HepG2 (cell line): ENCODE data around the gene FABP6. TPM values are rescaled to one million over a fixed set of nuclear protein-coding genes. Genes with fewer than 3 reads are reported as not detected.

ENCODE experiments used
- ATAC-seq: fragments of 200-7000 bp; cut with Tn5 transposase; 3 replicates; pipeline ENCODE4 v1.9.1; 2020; ENCODE audit warnings: mild to moderate bottlenecking, moderate library complexity
- BruUV-seq: library from RNA; stranded (reverse); fragments of 400-500 nt; replicated peaks from 2 replicates; lab custom pipeline; 2021; lab: Mats Ljungman, UMichigan
- CTCF ChIA-PET: fragments of 300-600 bp; formaldehyde crosslinking; extraction: SDS; loops from one replicate; lab custom pipeline; 2021; ENCODE audit warnings: low total read pairs, inconsistent platforms, low intra/inter-chr PET ratio; lab: Yijun Ruan, JAX
- POLR2A ChIA-PET: fragments of 350-600 bp; sonication (Branson Sonifier 250); formaldehyde crosslinking; loops from one replicate; lab custom pipeline; 2020; ENCODE audit warnings: antibody characterized with exemption, inconsistent platforms; lab: Yijun Ruan, JAX
- DNase-seq: peaks from one replicate; pipeline ENCODE4 v3.0.0-alpha.2; 2015; ENCODE audit warnings: low spot score
- FAIRE-seq: peaks from 3 replicates; lab custom pipeline; 2011; peaks lifted over from hg19 to GRCh38; lab: Jason Lieb, UNC
- H2AFZ ChIP-seq: one replicate; pipeline ENCODE4 v1.6.1; 2011; ENCODE audit warnings: low read length, inconsistent platforms
- H3K27ac ChIP-seq: fragments of 300-600 bp; 3 replicates; pipeline ENCODE4 v1.8.0; 2011; ENCODE audit warnings: mixed run types, mild to moderate bottlenecking, mixed read lengths, low read length, inconsistent platforms; ENCODE audit not compliant: insufficient read depth; ENCODE audit errors: extremely low read length
- H3K27me3 ChIP-seq, 2 experiments: fragments of 200-600 bp in 1 of 2; 2 replicates in 1 of 2; 3 replicates in 1 of 2; pipeline versions ENCODE4 v1.6.0 to v1.8.0; 2011; ENCODE audit warnings: low read length in 2 of 2, mild to moderate bottlenecking in 2 of 2, moderate library complexity in 2 of 2, inconsistent platforms in 1 of 2; ENCODE audit not compliant: insufficient read depth in 2 of 2, control insufficient read depth in 1 of 2
- H3K36me3 ChIP-seq, 2 experiments: fragments of 200-600 bp in 1 of 2; replicated peaks in 1 of 2; 2 replicates in 1 of 2; 3 replicates in 1 of 2; pipeline versions ENCODE4 v1.5.1 to v1.8.0; 2011; ENCODE audit warnings: low read length in 2 of 2, inconsistent platforms in 1 of 2; ENCODE audit not compliant: insufficient read depth in 2 of 2, control insufficient read depth in 1 of 2
- H3K4me1 ChIP-seq: 2 replicates; pipeline ENCODE4 v1.5.1; 2012; ENCODE audit warnings: low read length, inconsistent platforms; ENCODE audit not compliant: insufficient read depth
- H3K4me2 ChIP-seq: 2 replicates; pipeline ENCODE4 v1.6.0; 2011; ENCODE audit warnings: low read depth, low read length, inconsistent platforms
- H3K4me3 ChIP-seq, 3 experiments: fragments of 200-600 bp in 1 of 3; sonication (generic), shearing (Covaris generic) in 1 of 3; replicated peaks in 1 of 3; 2 replicates each; pipeline ENCODE4 v1.5.1; 2011 to 2016; ENCODE audit warnings: low read length in 3 of 3, inconsistent platforms in 2 of 3, low read depth in 2 of 3, mild to moderate bottlenecking in 2 of 3, control low read depth in 1 of 3, mixed read lengths in 1 of 3; ENCODE audit not compliant: insufficient read depth in 1 of 3
- H3K79me2 ChIP-seq: one replicate; pipeline ENCODE4 v1.6.1; 2011; ENCODE audit warnings: low read length, inconsistent platforms; ENCODE audit not compliant: insufficient read depth
- H3K9ac ChIP-seq: 2 replicates; pipeline ENCODE4 v1.6.0; 2011; ENCODE audit warnings: mild to moderate bottlenecking, low read depth, low read length, inconsistent platforms; ENCODE audit not compliant: insufficient read depth
- H3K9me3 ChIP-seq: 2 replicates; pipeline ENCODE4 v1.5.1; 2012; ENCODE audit warnings: mild to moderate bottlenecking, low read length
- H4K20me1 ChIP-seq: 2 replicates; pipeline ENCODE4 v1.6.0; 2011; ENCODE audit warnings: inconsistent platforms, mild to moderate bottlenecking, low read length, moderate library complexity; ENCODE audit not compliant: insufficient read depth
- HOXA9 ChIP-seq: sonication (generic); formaldehyde crosslinking; IDR thresholded peaks from 2 replicates; pipeline ENCODE4 v1.8.1; 2022; ENCODE audit warnings: missing genetic modification reagents, mild to moderate bottlenecking, moderate library complexity, borderline replicate concordance
- RERE ChIP-seq: IDR thresholded peaks from 2 replicates; pipeline ENCODE4 v1.6.1; 2016; ENCODE audit warnings: low read depth, missing genetic modification reagents, missing compliant biosample characterization
- ZBTB7B ChIP-seq: sonication (generic); formaldehyde crosslinking; IDR thresholded peaks from 2 replicates; pipeline ENCODE4 v1.4.0; 2020; ENCODE audit warnings: missing genetic modification reagents
- ZNF331 ChIP-seq: sonication (generic); formaldehyde crosslinking; IDR thresholded peaks from 2 replicates; pipeline ENCODE4 v1.4.0; 2020; ENCODE audit warnings: missing genetic modification reagents
- ZNF34 ChIP-seq: sonication (generic); formaldehyde crosslinking; IDR thresholded peaks from 2 replicates; pipeline ENCODE4 v1.4.0; 2020; ENCODE audit warnings: mild to moderate bottlenecking, missing genetic modification reagents, borderline replicate concordance
- WGBS: methylation state at CpG from one replicate; pipeline ENCODE4 v1.1.6; 2017; ENCODE audit warnings: low lambda C conversion rate; 5-methylcytosine and 5-hydroxymethylcytosine counted together
- in situ Hi-C: cut with HindIII; loops from 2 replicates; pipeline ENCODE4 v1.10.0; 2017; ENCODE audit warnings: low pct_unique_long_range_greater_than_20kb; ENCODE audit not compliant: extremely low pct_ligation_motif_present
- intact Hi-C: fragments of 100-400 bp; cut with micrococcal nuclease; formaldehyde crosslinking; loops from one replicate; pipeline ENCODE4 v1.10.0; 2022; ENCODE audit not compliant: unreplicated experiment
- polyA plus RNA-seq, 8 experiments: library from polyadenylated mRNA; depleted of rRNA in 3 of 8; stranded (reverse) in 7 of 8; unstranded in 1 of 8; fragments of >200 nt; fragmentation: Illumina TruSeq in 4 of 8; extraction: Trizol in 4 of 8; gene quantifications; 2 replicates each; pipeline versions ENCODE4 v1.2.1 to v1.2.3, GENCODE V29; 2011 to 2016; ENCODE audit warnings: low read depth in 4 of 8, missing spikeins in 1 of 8, mixed read lengths in 1 of 8; ENCODE audit not compliant: insufficient read depth in 1 of 8
- total RNA-seq, 5 experiments: library from RNA; depleted of rRNA; stranded (reverse); fragments of >200 nt; fragmentation: Illumina TruSeq; extraction: Trizol; gene quantifications; 2 replicates each; pipeline ENCODE4 v1.2.3, GENCODE V29; 2016; ENCODE audit warnings: low read depth in 1 of 5
- TF ChIP-seq, protein P1 (sequence below): sonication (generic); formaldehyde crosslinking; IDR thresholded peaks from 2 replicates; pipeline ENCODE4 v1.5.0; 2020; ENCODE audit warnings: mild to moderate bottlenecking, missing genetic modification reagents, moderate library complexity
- TF ChIP-seq, protein P2 (sequence below): sonication (generic); formaldehyde crosslinking; IDR thresholded peaks from 2 replicates; pipeline ENCODE4 v1.4.0; 2020; ENCODE audit warnings: missing genetic modification reagents
- TF ChIP-seq, protein P3 (sequence below): sonication (generic); formaldehyde crosslinking; IDR thresholded peaks from 2 replicates; pipeline ENCODE4 v1.5.0; 2020; ENCODE audit warnings: missing genetic modification reagents

Gene FABP6
- total and polyA plus RNA-seq, 2 of the 13 experiments (the other 11 are each of a cell fraction or from before 2014, with no cell fraction given): 0.13 TPM; not detected in 1

- Histone ChIP-seq H3K27me3 (no peaks in the 10 kb centered on the region), H3K27ac (no peak overlapping the region), H3K36me3 (peaks cover 0 to 2% of the 10 kb centered on the region in 2 experiments; a peak in 1 of 5 replicates), H3K4me2 (no peak overlapping the region), H3K9me3 (no peaks in the 10 kb centered on the region), H3K9ac (no peak overlapping the region), H3K79me2 (no peaks in the 10 kb centered on the region), H2AFZ (no peak overlapping the region), H4K20me1 (no peaks in the 10 kb centered on the region), H3K4me1 (no peaks in the 10 kb centered on the region), H3K4me3 (no peak overlapping the region)
- 90% methylated on average over 4 of the region's 9 CpGs for WGBS
- CTCF ChIA-PET: no interaction called here
- DNase-seq (no peak), FAIRE-seq (no peak)
- in situ Hi-C loops: no loop called here
- POLR2A ChIA-PET: no interaction called here
- TF ChIP-seq, protein P1, sequence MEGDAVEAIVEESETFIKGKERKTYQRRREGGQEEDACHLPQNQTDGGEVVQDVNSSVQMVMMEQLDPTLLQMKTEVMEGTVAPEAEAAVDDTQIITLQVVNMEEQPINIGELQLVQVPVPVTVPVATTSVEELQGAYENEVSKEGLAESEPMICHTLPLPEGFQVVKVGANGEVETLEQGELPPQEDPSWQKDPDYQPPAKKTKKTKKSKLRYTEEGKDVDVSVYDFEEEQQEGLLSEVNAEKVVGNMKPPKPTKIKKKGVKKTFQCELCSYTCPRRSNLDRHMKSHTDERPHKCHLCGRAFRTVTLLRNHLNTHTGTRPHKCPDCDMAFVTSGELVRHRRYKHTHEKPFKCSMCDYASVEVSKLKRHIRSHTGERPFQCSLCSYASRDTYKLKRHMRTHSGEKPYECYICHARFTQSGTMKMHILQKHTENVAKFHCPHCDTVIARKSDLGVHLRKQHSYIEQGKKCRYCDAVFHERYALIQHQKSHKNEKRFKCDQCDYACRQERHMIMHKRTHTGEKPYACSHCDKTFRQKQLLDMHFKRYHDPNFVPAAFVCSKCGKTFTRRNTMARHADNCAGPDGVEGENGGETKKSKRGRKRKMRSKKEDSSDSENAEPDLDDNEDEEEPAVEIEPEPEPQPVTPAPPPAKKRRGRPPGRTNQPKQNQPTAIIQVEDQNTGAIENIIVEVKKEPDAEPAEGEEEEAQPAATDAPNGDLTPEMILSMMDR (CRISPR knock-in tag): no peak
- TF ChIP-seq, protein P2, sequence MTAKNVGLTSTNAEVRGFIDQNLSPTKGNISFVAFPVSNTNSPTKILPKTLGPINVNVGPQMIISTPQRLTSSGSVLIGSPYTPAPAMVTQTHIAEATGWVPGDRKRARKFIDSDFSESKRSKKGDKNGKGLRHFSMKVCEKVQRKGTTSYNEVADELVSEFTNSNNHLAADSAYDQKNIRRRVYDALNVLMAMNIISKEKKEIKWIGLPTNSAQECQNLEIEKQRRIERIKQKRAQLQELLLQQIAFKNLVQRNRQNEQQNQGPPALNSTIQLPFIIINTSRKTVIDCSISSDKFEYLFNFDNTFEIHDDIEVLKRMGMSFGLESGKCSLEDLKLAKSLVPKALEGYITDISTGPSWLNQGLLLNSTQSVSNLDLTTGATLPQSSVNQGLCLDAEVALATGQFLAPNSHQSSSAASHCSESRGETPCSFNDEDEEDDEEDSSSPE (CRISPR knock-in tag): no peak
- TF ChIP-seq HOXA9 (no peak), ZNF34 (CRISPR knock-in tag) (no peak), RERE (CRISPR knock-in tag) (no peak), ZNF331 (CRISPR knock-in tag) (no peak), ZBTB7B (CRISPR knock-in tag) (no peak)
- TF ChIP-seq, protein P3, sequence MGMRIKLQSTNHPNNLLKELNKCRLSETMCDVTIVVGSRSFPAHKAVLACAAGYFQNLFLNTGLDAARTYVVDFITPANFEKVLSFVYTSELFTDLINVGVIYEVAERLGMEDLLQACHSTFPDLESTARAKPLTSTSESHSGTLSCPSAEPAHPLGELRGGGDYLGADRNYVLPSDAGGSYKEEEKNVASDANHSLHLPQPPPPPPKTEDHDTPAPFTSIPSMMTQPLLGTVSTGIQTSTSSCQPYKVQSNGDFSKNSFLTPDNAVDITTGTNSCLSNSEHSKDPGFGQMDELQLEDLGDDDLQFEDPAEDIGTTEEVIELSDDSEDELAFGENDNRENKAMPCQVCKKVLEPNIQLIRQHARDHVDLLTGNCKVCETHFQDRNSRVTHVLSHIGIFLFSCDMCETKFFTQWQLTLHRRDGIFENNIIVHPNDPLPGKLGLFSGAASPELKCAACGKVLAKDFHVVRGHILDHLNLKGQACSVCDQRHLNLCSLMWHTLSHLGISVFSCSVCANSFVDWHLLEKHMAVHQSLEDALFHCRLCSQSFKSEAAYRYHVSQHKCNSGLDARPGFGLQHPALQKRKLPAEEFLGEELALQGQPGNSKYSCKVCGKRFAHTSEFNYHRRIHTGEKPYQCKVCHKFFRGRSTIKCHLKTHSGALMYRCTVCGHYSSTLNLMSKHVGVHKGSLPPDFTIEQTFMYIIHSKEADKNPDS (CRISPR knock-in tag): no peak
- TF ChIP-seq, all 625 proteins: peak for 0
- no TSS peak for BruUV-seq
- no peak for ATAC-seq
- intact Hi-C loops: no loop called here
Observed at GRCh38 chr5:160252916-160253315, 23.6 kb downstream of the FABP6 start.
